Stimulated activated CD4-positive, alpha-beta T cell treated with anti-CD3 and anti-CD28 coated beads, Interleukin-2, amount 100 ng/mL, for 48 hours (primary cell): ENCODE results near the gene RTN4R.
"Not testable (repeated sequence)": the region's sequence is repeated elsewhere in the genome, so short reads cannot be mapped to it uniquely, and the experiment has no call there.

Source experiments
- DNase-seq, 2 donors: peaks; one replicate each; pipeline ENCODE4 v3.0.0-alpha.2; 2020

RTN4R gene

GRCh38 chr22:20269673-20270072 lies 1.6 kb upstream of the RTN4R start:
- not testable (repeated sequence) for DNase-seq

DNA sequence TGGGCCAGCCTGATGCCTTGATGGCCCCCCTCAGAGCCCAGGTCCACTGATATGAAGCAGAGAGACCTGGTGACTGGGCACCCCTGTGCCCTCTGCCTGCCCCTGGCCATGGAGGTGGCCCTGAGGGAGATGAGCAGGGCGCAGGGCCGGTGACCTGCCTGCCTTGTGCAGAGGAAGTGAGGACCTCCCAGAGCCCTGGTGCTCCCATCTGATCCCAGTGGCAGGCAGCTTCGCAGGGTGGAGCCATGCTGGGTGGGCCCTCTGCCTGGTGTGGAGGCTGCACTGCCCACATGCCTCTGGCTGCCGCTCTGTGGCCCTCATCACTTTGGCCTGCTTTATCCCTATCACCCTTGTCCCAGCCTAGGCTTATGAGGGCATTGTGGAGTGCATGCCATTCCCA lies 1.1 kb upstream of the RTN4R start:
- not testable (repeated sequence) for DNase-seq

DNA sequence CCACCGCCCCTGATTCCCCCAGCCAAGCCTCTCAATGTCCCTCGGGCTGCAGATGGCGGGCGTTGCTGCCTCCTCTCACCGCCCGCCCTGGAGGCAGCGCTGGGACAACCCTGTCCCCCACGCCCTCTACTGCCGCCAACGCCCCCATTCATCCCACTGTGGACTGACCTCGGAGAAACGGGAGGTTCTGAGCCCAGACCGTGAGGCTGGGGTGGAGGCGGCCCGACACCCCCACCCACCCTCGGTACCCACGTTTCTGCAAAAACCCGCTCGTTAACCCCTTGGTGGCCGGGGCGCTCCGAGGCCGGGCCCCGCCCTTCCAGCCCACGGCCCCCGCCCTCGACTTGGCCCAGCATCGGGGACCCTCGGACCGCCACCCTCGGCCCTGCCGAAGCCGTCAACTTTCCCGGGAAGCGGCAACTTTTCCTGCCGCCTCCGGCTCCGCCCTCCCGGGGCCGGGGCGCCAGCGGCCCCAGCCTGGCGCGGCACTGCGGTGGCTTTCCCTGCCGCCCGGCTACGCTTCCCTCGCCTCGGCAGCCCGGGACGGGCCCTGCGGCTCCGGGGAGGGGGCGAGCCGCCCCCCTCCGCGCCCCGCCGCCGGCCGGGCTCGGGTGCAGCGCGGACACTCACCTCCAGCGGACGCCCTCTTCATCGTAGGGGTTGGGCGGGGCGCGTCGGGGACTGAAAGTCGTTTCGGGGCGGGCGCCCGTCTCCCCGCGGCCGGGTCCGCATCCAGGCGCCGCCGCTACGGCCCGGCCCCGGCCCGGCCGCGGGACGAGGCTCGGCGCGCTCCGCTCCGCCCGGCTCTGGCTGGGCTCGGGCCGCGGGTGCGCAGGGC lies 458 bp downstream of the RTN4R start:
- DNase-seq = no peak

GRCh38 chr22:20266667-20267440 lies 1.3 kb downstream of the RTN4R start:
- not testable (repeated sequence) for DNase-seq

DNA sequence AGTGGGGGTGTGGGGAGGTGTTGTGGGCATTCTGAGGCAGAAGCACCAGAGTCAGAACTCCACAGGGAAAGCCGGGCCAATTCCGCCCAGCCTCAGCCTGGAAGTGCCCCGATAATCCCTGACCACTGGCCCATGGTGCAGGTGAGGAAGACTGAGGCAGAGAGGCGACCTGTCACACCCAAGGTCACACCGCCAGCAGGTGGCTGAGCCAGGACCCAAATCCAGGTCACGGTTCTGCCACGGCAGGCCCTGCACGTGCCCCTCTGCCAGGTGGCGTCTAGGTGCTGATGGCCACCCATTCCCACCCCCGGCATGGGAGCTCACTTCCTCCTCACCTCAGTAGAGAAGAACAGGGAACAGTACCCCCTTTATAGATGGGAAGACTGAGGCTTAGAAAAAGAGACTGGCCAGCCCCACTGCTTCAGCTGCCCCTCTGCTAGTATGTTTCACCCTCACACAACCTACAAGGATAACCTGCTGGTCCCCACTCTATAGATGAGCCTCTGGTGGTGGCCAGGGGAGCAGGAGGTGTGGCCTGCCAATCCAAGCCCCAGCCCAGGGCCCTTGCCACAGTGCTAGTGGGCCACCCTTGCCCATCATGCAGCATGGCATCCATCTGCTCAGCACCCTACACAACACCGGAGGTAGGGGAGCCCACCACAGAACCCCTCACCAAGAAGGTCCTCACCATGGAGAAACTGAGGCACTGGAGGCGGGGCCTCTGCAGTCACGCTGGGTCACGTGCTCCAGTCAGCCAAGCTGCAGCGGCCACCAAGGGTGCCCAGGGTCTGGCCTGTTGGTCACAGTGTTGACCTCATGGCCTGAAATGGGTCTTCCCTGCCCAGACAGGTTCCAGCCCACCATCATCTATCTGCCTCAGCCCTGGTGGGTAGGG lies 2.1 kb downstream of the RTN4R start:
- not testable (repeated sequence) for DNase-seq

- no peak for DNase-seq
These were observed 3.3 kb downstream of the RTN4R start for GRCh38 chr22:20264614-20265452.

GRCh38 chr22:20263404-20264281 lies 4.5 kb downstream of the RTN4R start:
- not testable (repeated sequence) for DNase-seq

- no peak for DNase-seq
These were observed 5.5 kb downstream of the RTN4R start for GRCh38 chr22:20262582-20263147.

DNA sequence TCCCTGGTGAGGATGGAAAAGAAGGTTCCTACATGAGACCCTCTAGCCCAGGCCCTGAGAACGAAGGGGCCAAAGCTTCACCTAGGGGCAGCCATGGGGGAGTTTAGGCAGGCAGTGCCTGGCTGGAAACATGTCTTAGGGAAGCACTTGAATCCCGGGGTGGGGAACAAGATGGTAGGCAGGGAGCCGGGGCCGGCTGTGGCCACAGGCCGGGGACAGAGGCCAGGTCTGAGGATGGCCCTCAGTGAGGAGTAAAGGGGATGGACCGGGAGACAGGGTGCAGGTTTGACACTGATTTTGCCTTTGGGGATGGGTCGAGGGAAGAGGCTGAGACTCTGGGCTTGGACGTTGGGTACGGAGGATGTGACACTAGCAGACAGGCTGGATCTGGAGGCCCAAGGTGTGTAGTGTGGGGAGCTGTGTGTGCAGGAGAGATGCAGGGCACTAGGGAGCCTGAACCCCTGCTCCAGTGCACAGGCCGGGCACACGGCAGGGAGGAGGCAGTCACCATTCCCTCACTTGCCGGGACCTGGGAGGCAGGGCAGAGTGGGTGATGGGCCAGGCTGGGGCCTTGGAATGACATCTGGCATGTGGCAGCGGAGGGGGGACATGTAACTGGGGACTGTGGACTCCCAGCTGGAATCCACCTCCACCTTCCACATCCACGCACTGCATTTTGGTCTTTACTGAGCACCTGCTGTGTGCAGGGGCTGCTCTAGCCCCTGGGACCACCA lies 6.1 kb downstream of the RTN4R start:
- DNase-seq = no peak

DNA sequence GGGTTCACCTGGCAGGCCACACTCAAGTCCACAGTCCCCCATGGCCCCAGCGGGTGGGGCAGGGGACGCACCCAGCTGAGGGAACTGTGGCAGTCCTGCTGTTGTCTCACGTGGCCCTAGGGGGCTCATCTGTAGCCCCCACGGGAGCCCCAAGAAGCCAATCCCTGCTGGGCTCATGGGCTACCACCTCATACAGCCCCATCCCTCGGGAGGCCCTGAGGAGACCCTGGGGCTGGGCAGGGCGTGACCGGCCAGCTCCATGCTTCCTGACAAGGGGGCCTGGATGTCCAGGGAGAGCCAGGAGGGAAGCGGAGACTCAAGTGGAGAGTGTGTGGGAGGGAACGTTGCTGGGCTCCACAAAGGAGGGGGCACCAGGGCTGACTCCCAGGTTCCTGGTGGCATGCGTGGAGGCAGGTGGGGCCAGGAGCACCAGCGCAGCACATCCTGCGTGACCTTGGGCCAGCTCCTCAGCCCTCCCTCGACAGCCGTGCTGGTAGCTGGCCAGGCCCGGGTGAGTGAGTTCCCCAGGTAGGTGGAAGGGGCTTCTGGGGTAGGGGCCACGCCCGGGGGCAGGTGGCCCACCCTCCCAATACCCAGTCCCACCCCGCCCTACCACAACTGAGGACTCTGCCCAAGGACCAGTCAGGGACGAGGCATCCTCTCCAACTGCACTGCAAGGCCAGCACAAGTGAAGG lies 7.9 kb downstream of the RTN4R start:
- DNase-seq = no peak

DNA sequence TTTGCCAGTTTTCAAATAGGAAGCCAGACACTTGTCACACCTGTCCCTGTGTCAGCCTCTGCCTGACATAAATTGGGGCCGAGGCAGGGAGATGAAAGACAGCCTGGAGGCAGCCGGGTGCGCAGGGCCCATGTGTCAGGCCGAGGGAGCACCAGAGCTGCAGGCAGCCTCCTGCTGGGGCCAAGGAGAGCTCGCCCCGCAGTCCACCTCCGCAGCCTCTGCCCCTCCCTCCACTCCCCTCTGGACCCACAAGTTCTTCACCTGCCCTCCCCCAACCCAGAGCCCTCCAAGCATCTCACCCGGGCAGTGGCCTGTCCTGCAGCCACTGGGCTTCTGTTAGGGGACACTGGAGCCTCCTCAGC lies 8.8 kb downstream of the RTN4R start:
- DNase-seq = no peak

- DNase-seq = no peak
These were observed 9.4 kb downstream of the RTN4R start for GRCh38 chr22:20258584-20259326.

DNA sequence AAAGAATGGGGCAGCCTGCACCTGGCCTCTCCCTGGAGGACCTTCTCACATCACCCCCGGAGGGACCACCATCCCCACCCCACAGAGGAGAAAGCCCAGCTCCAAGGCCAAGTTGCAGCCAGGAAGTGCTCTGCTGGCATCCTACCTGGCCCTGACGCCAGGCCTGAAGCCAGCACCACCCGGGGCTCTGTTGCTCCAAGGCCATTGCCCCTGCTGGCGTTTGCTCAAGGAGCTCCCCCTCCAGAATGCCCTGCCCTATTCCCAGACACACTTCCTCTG lies 10.2 kb downstream of the RTN4R start:
- no peak for DNase-seq

DNA sequence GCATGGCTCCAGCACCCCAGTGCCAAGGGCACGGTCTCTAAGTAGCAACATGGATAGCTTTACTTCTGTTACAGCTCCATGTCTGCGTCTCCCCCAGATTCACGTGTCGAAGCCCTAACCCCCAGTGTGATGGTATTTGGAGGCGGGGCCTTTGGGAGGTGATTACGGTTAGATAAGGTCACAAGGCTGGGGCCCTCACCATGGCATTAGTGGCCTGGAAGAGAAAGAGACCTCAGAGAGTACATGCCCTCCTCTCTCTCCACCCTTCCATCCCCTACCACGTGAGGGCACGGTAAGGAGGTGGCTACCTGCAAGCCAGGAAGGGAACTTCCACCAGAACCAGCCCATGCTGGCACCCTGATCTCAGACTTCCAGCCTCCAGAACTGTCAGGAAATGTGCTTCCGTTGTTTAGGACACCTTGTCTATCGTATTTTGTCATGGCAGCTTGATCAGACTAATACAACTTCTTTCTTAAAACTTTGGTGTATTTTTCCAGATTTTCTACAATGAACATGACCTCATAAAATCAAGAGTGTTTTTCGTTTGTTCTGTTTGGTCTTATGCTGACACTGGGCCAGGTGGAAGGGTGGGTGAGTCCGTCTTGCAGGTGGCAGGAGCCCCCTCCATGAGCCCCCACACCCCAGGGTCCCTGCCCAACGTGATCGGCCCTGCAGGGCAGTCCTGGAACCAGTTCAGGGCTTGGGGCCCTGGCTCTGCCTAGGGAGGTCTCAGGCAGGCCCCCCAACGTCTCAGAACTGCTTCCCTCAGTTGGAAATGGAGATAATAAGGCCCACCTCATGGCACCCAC lies 10.7 kb downstream of the RTN4R start:
- DNase-seq = no peak

DNA sequence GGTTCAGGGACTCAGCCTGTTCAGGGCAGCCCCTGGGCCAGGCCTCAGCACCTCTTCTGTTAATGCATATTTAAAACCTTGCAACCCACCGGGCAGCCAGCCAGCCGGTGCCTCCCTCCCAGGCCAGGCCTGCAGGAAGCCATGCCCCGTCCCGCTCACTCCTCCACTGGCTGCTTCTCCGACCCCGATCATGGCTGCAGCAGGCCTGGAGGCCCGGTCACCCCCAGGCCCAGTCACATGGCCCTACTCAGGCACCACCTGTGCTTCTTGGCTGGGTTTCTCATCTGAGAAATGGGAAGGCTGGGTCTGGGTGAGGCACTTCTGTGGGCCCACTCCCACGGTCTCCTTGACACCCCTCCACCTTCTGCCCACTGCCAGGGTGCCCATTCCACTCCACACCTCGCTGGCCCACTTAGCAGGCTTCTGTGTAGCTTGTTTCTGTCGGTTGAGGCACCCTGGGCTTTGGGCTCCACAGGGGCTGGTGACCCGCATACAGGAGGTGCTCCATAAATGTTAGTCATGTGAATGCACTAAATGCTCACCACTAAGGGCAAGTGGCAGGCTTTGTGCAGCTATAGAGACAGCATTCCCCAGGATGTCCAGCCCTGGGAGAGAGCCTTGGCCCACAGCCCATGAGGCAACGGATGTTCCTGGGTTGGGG lies 11.4 kb downstream of the RTN4R start:
- no peak for DNase-seq

DNA sequence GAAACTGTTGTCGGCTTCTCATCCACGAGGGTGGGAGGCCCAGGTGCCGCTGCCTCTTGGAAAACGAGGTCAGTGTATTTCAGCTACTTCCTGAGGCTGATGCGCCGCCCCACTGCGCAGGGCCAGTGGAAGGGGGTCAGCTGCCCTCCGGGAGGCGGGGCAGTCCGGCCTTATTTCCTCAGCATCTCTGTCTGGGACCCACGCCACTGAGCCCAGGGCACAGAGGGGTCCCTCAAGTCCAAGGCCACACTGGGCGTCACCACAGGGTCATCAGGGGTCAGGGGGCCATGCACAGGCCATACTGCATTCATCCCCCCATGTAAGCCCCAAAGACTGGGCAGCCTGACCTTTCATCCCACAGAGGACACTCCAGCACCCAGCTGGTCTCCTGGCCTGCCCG lies 12.1 kb downstream of the RTN4R start:
- no peak for DNase-seq
